CD4-positive, CD25-positive, alpha-beta regulatory T cell (primary cell): ENCODE data around the gene SYPL2. TPM values are rescaled to one million over a fixed set of nuclear protein-coding genes. Genes with fewer than 3 reads are reported as not detected.

Experiments
- ATAC-seq, 2 donors: fragments of 150-1000 bp; cut with Tn5 transposase; one replicate each; pipeline ENCODE4 v1.10.0; 2021; ENCODE audit warnings: low read depth in 2 of 2, moderate number of reproducible peaks in 2 of 2, moderate library complexity in 1 of 2
- DNase-seq, 3 donors: peaks; one replicate each; pipeline versions ENCODE4 v3.0.0 to v3.0.0-alpha.2; 2012 to 2022; ENCODE audit warnings: mixed read lengths in 1 of 3
- H3K27ac ChIP-seq: one replicate; pipeline ENCODE4 v1.7.0; 2013; ENCODE audit warnings: mild to moderate bottlenecking, low read length; ENCODE audit not compliant: insufficient read depth, poor library complexity, severe bottlenecking
- H3K27me3 ChIP-seq: one replicate; pipeline ENCODE4 v1.7.0; 2013; ENCODE audit warnings: low read length; ENCODE audit not compliant: control insufficient read depth, insufficient read depth
- H3K36me3 ChIP-seq: one replicate; pipeline ENCODE4 v1.7.0; 2013; ENCODE audit warnings: mild to moderate bottlenecking, low read length, moderate library complexity; ENCODE audit not compliant: control insufficient read depth, insufficient read depth
- H3K4me1 ChIP-seq: 2 replicates; pipeline ENCODE4 v1.7.0; 2013; ENCODE audit warnings: mild to moderate bottlenecking, low read length; ENCODE audit not compliant: insufficient read depth, control insufficient read depth, poor library complexity, severe bottlenecking
- H3K4me3 ChIP-seq: one replicate; pipeline ENCODE4 v1.7.0; 2013; ENCODE audit warnings: low read depth, mild to moderate bottlenecking, low read length, moderate library complexity
- H3K9me3 ChIP-seq, 2 experiments: 1 replicate in 1 of 2; 2 replicates in 1 of 2; pipeline ENCODE4 v1.7.0; 2013; ENCODE audit warnings: low read length in 2 of 2, mild to moderate bottlenecking in 1 of 2, moderate library complexity in 1 of 2; ENCODE audit not compliant: control insufficient read depth in 2 of 2
- H3K27ac Mint-ChIP-seq, 3 donors: one replicate each; pipeline ENCODE4 v1.8.0; 2020 to 2022; ENCODE audit warnings: mild to moderate bottlenecking in 3 of 3, mixed read lengths in 3 of 3, moderate library complexity in 2 of 3
- H3K27me3 Mint-ChIP-seq: one replicate; pipeline ENCODE4 v1.8.0; 2022; ENCODE audit warnings: mild to moderate bottlenecking, mixed read lengths
- H3K36me3 Mint-ChIP-seq: one replicate; pipeline ENCODE4 v1.8.0; 2020; ENCODE audit warnings: mixed read lengths
- H3K4me1 Mint-ChIP-seq, 4 donors: one replicate each; pipeline ENCODE4 v1.8.0; 2020 to 2022; ENCODE audit warnings: mixed read lengths in 4 of 4, mild to moderate bottlenecking in 1 of 4
- H3K4me3 Mint-ChIP-seq, 4 donors: one replicate each; pipeline ENCODE4 v1.8.0; 2020 to 2022; ENCODE audit warnings: mild to moderate bottlenecking in 4 of 4, mixed read lengths in 4 of 4, moderate library complexity in 3 of 4
- H3K9me3 Mint-ChIP-seq, 7 donors: one replicate each; pipeline ENCODE4 v1.8.0; 2020 to 2022; ENCODE audit warnings: mixed read lengths in 7 of 7, mild to moderate bottlenecking in 3 of 7, moderate library complexity in 2 of 7
- polyA plus RNA-seq, 4 donors: library from polyadenylated mRNA; unstranded; fragments of 300-500 nt; fragmentation: Illumina TruSeq; gene quantifications; one replicate each; pipeline ENCODE4 v1.2.3, GENCODE V29; 2021
- total RNA-seq: library from RNA; stranded (reverse); gene quantifications from one replicate; pipeline ENCODE4 v1.2.3, GENCODE V29; 2022

Gene SYPL2
- total and polyA plus RNA-seq, 5 donors from 2014 or later: not detected

DNA sequence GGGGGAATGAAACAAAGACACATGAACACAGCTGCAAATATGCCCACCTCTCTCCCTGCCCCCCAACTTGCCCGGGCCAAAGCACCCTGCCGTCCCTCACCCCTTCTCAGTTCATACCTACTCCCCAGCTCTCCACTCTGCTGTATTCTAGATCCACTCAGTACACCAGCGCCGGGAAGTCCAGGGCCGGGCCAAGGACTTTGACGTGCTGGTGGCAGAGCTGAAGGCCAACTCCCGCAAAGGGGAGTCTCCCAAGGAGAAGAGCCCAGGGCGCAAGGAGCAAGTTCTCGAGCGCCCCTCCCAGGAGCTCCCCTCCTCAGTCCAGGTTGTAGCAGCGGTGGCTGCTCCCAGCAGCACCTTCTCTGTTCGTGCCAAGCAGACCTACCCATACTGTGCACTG lies 22.4 kb downstream of the SYPL2 start:
- Histone ChIP-seq H3K27ac (no peak overlapping the region), H3K4me3 (no peak overlapping the region), H3K9me3 (no peaks in the 10 kb centered on the region), H3K27me3 (no peaks in the 10 kb centered on the region), H3K4me1 (peaks cover 15% of the 10 kb centered on the region), H3K36me3 (peaks cover 12% of the 10 kb centered on the region)
- Mint-ChIP-seq H3K36me3 (peaks cover 8% of the 10 kb centered on the region), H3K27me3 (peaks cover under 1% of the 10 kb centered on the region), H3K9me3 (no peaks in the 10 kb centered on the region), H3K4me1 (peaks cover 0 to 26% (median 19%) of the 10 kb centered on the region in 4 donors), H3K27ac (no peak overlapping the region), H3K4me3 (peak overlapping the region in 1 of 4 donors; percentile 42)
- no peak for ATAC-seq
- DNase-seq: no peak

DNA sequence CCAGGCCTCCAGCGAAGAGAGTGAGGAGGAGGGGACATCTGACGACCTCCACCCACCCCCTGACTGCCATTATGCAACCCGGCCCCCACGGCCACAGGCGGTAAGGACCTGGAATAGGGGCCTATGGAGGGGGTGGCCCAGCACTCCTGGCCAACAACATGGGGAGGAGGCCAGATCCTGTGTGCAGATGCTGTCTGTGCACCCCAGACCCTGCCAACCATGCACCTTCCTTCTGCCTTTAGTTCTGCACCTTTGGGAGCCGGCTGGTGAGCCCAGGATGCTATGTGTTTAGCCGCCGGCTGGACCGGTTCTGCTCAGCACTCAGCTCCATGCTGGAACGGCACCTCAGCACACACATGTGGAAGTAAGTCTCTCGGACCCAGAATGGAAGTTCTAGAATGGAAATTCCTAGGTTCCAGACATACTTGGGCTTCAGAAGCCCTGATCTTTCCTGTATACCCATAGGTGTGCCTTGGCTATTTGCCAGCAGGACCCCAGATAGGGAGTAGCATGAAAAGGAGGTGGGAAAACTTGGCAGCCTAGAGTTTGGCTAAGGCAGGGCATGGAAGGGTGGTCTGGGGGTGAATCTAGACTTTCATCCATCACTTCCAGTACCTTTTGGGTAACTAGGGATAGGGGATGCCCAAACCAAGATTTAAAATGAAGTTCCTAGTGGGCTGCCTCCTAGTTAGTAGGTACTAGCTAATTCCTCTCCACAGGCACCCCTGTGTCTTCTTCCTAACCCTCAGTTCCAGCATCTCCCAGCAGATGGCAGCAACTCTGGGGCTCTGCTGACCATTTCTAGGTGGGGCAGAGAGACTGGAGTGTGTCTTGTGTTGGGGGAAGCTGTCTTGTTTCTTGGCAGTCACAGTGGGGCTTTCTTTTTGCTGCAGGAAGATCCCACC lies 23.9 kb downstream of the SYPL2 start:
- Mint-ChIP-seq H3K4me3 (peak overlapping the region in 3 of 4 donors; percentile 19 to 82 (median 77)), H3K27ac (no peak overlapping the region), H3K9me3 (no peaks in the 10 kb centered on the region), H3K36me3 (peaks cover 8% of the 10 kb centered on the region), H3K27me3 (peaks cover 4% of the 10 kb centered on the region), H3K4me1 (peaks cover 0 to 29% (median 22%) of the 10 kb centered on the region in 4 donors)
- Histone ChIP-seq H3K9me3 (no peaks in the 10 kb centered on the region), H3K36me3 (peaks cover 12% of the 10 kb centered on the region), H3K27me3 (no peaks in the 10 kb centered on the region), H3K4me3 (no peak overlapping the region), H3K4me1 (peaks cover 16% of the 10 kb centered on the region), H3K27ac (no peak overlapping the region)
- DNase-seq: peak; percentile 49 to 77 (median 68)
- peak; percentile 28 to 31 for ATAC-seq

DNA sequence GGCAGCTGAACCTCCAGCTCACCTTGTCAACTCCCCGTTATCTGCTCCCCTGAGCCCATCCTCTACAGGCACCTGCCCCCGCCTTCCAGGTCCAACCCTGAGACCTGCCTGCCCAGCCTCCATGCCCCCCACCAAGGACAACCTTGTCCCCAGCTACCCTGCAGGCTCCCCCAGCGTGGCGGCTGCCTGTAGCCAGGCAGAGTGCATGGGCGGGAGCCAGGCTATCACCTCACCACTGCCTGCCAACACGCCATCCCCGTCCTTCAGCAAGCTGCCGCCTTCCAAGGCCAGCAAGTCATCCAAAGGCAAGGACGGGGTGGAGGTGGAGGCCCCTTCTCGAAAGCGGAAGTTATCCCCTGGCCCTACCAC lies 24.6 kb downstream of the SYPL2 start:
- H3K4me3 Mint-ChIP-seq: peak overlapping the region in 3 of 4 donors; percentile 19 to 82 (median 77)
- Histone ChIP-seq H3K9me3 (no peaks in the 10 kb centered on the region), H3K4me3 (no peak overlapping the region)

DNA sequence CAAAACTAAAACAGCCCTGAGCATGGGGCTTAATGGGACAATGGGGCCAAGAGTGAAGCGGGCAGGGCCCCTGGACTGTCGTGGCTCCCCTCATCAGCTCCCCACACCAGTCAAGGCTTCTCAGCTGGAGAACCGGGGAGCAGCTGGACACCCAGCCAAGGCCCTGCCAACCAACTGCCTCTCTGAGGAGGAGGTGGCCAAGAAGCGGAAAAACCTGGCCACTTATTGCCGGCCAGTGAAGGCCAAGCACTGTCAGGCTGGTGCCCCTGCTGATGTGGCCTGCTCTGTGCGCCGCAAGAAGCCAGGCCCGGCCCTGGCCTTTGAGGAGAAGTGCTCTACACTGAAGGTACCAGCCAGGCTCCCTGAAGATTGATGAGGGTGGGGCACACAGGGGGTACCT lies 25.0 kb downstream of the SYPL2 start:
- peaks cover 11% of the 10 kb centered on the region for H3K36me3 Mint-ChIP-seq
- no peaks in the 10 kb centered on the region for H3K27me3 ChIP-seq
- ATAC-seq (no peak), DNase-seq (no peak)
- no peaks in the 10 kb centered on the region for H3K9me3 Mint-ChIP-seq
- peak overlapping the region in 2 of 4 donors; percentile 32 to 68 for H3K4me3 Mint-ChIP-seq
- no peak overlapping the region for H3K27ac ChIP-seq
- peaks cover 21% of the 10 kb centered on the region for H3K36me3 ChIP-seq
- no peaks in the 10 kb centered on the region for H3K9me3 ChIP-seq
- H3K27ac Mint-ChIP-seq: no peak overlapping the region
- peaks cover 4% of the 10 kb centered on the region for H3K27me3 Mint-ChIP-seq
- peaks cover 6 to 36% (median 26%) of the 10 kb centered on the region in 4 donors for H3K4me1 Mint-ChIP-seq
- H3K4me1 ChIP-seq: peaks cover 27% of the 10 kb centered on the region
- H3K4me3 ChIP-seq: no peak overlapping the region

More for the DNA sequence above, 24.6 kb downstream of the SYPL2 start:
- no peak overlapping the region for H3K27ac Mint-ChIP-seq
- peaks cover 8% of the 10 kb centered on the region for H3K36me3 Mint-ChIP-seq
- ATAC-seq: no peak
- H3K9me3 Mint-ChIP-seq: no peaks in the 10 kb centered on the region
- Histone ChIP-seq H3K4me1 (peaks cover 22% of the 10 kb centered on the region), H3K27ac (no peak overlapping the region), H3K27me3 (no peaks in the 10 kb centered on the region), H3K36me3 (peaks cover 16% of the 10 kb centered on the region)
- H3K27me3 Mint-ChIP-seq: peaks cover 4% of the 10 kb centered on the region
- DNase-seq: no peak
- H3K4me1 Mint-ChIP-seq: peaks cover 2 to 32% (median 23%) of the 10 kb centered on the region in 4 donors

DNA sequence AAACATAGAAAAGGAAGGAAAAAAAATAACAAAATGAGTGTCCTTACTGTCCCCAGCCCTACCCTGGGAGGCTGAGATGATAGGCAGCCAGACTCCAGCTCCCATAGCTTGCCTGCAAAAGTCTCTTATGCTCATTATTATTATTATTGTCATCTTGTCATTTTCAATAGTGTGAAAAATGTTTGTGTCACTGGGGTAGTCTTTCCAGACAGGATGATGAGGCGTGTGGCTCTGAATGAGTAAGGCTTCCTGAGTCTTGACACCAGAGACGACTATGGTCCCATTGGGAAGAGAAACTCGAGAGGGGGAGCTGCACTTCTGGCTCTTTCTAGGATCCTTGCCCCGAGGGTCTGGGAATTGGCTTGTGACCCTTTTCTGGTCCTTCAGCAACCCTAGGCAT lies 26.4 kb downstream of the SYPL2 start:
- peak overlapping the region in 1 of 3 donors; percentile 26 for H3K27ac Mint-ChIP-seq
- H3K4me1 ChIP-seq: peaks cover 41% of the 10 kb centered on the region
- peaks cover 9% of the 10 kb centered on the region for H3K36me3 Mint-ChIP-seq
- peaks cover 7 to 45% (median 35%) of the 10 kb centered on the region in 4 donors for H3K4me1 Mint-ChIP-seq
- H3K4me3 Mint-ChIP-seq: peak overlapping the region; percentile 18 to 93 (median 50)
- no peak for ATAC-seq
- no peaks in the 10 kb centered on the region for H3K27me3 ChIP-seq
- H3K27ac ChIP-seq: no peak overlapping the region
- no peaks in the 10 kb centered on the region for H3K9me3 Mint-ChIP-seq
- no peak for DNase-seq
- H3K36me3 ChIP-seq: peaks cover 35% of the 10 kb centered on the region
- no peak overlapping the region for H3K4me3 ChIP-seq
- H3K9me3 ChIP-seq: no peaks in the 10 kb centered on the region
- peaks cover 4% of the 10 kb centered on the region for H3K27me3 Mint-ChIP-seq

DNA sequence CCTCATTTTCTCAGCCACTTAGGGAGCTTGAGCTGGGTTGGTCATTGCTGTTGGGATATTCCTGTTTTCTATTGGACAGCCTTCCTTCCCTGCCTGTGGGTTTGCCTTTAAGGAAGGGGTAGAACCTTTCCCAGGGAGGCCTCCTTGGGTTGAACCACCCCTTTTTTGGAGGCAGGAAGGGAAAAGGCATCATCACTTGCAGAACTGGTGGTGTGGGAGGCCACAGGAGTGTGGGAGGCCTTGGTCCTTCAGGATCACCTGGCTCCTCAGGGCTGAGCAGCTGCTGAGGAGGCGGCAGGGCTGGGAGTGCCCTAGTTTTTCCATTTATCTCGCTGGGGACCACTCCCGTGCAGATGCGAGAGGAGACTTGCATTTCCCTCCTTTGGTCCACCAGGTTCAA lies 26.9 kb downstream of the SYPL2 start:
- peaks cover 7% of the 10 kb centered on the region for H3K36me3 Mint-ChIP-seq
- no peak overlapping the region for H3K27ac ChIP-seq

DNA sequence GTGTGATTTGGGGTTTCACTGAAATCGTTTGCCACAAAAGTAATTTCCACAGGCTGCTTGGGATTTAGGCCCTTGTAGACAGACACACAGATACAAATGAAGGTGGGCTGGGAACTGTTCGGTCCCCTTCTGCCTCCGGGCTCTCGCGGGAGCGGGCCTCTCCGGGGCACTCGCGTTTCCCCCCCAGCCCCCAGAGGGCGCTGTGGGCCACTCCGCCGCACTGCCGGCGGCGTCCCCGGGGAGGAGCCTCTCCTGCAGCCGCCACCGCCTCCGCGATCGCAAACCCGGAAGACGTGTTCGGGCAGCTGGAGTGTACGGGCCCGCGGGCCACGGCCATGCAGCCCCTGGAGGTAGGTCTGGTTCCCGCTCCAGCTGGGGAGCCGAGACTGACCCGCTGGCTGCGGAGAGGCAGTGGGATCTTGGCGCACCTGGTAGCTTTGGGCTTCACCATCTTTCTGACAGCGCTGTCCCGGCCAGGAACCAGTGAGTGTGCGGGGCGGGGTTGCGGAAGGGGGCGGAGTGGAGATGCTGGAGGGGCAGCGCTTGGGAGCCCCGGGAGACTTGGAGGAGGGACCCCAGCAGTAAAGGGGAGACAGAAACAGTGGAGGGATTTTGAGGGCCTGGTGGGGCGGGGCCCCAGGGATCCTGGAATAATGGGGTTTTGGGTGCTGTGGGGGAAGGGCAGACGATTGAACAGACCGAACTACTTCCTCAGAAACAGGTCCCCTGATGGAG lies 27.6 kb downstream of the SYPL2 start, which contains the start of gene CYB561D1:
CYB561D1 (plus strand) TSS at position 290 of the 735 bp plus-strand sequence; CDS start at position 336, 46 bp downstream.
- peaks cover 34% of the 10 kb centered on the region for H3K36me3 ChIP-seq
- DNase-seq (peak; percentile 85 to 92 (median 91)), ATAC-seq (peak; percentile 89 to 91)
- peaks cover 7 to 56% (median 41%) of the 10 kb centered on the region in 4 donors for H3K4me1 Mint-ChIP-seq
- peak within 1 kb of the TSS; percentile 76 for H3K27ac ChIP-seq
- peaks cover 53% of the 10 kb centered on the region for H3K4me1 ChIP-seq
- H3K9me3 ChIP-seq: no peaks in the 10 kb centered on the region
- peak within 1 kb of the TSS; percentile 80 for H3K4me3 ChIP-seq
- H3K36me3 Mint-ChIP-seq: peaks cover 7% of the 10 kb centered on the region
- H3K9me3 Mint-ChIP-seq: no peaks in the 10 kb centered on the region
- peak within 1 kb of the TSS; percentile 93 to 99 (median 95) for H3K4me3 Mint-ChIP-seq
- H3K27me3 ChIP-seq: no peaks in the 10 kb centered on the region
- peak within 1 kb of the TSS; percentile 72 to 90 (median 77) for H3K27ac Mint-ChIP-seq
- peaks cover 4% of the 10 kb centered on the region for H3K27me3 Mint-ChIP-seq

More for the DNA sequence above, 26.9 kb downstream of the SYPL2 start:
- Histone ChIP-seq H3K4me3 (peak overlapping the region; percentile 48), H3K27me3 (no peaks in the 10 kb centered on the region), H3K9me3 (no peaks in the 10 kb centered on the region), H3K36me3 (peaks cover 39% of the 10 kb centered on the region), H3K4me1 (peaks cover 46% of the 10 kb centered on the region)
- Mint-ChIP-seq H3K4me3 (peak overlapping the region; percentile 93 to 99 (median 95)), H3K27ac (peak overlapping the region in 2 of 3 donors; percentile 9 to 26), H3K4me1 (peaks cover 7 to 50% (median 37%) of the 10 kb centered on the region in 4 donors), H3K9me3 (no peaks in the 10 kb centered on the region), H3K27me3 (peaks cover 4% of the 10 kb centered on the region)
- DNase-seq: no peak
- no peak for ATAC-seq
